ENCODE data around the gene SSTR5.
A peak's percentile ranks its signal among the peaks of the same experiment; 100 is the strongest.

The SSTR5 gene

GRCh38 chr16:1045310-1045992 is 27.1 kb upstream of the SSTR5 start:
- no peak for TF ChIP-seq CTCF (conservative IDR thresholded peaks at IDR 0.05; ENCODE audit: low read depth, low read length)
- no peak overlapping the region for H3K4me3 ChIP-seq (ENCODE audit: low read depth, low read length)
- no peak for DNase-seq (ENCODE audit: low read depth)

- no peak overlapping the region for H3K4me3 ChIP-seq (ENCODE audit: low read depth, low read length)
- DNase-seq (ENCODE audit: low read depth), result no peak
- no peak for TF ChIP-seq CTCF (conservative IDR thresholded peaks at IDR 0.05; ENCODE audit: low read depth, low read length)
Measured at GRCh38 chr16:1045993-1046911, 26.3 kb upstream of the SSTR5 start.

GRCh38 chr16:1047123-1047522 is 25.4 kb upstream of the SSTR5 start:
- TF ChIP-seq CTCF (conservative IDR thresholded peaks at IDR 0.05; ENCODE audit: low read depth, low read length), result no peak
- no peak overlapping the region for H3K4me3 ChIP-seq (ENCODE audit: low read depth, low read length)
- no peak for DNase-seq (ENCODE audit: low read depth)

- no peak overlapping the region for H3K4me3 ChIP-seq (ENCODE audit: low read depth, low read length)
- no peak for TF ChIP-seq CTCF (conservative IDR thresholded peaks at IDR 0.05; ENCODE audit: low read depth, low read length)
- DNase-seq (ENCODE audit: low read depth), result no peak
Measured at GRCh38 chr16:1047801-1048200, 24.7 kb upstream of the SSTR5 start.

GRCh38 chr16:1048442-1049112 is 24.0 kb upstream of the SSTR5 start:
- peak; percentile 54 for DNase-seq (ENCODE audit: low read depth)
- H3K4me3 ChIP-seq (ENCODE audit: low read depth, low read length), result no peak overlapping the region
- TF ChIP-seq CTCF (conservative IDR thresholded peaks at IDR 0.05; ENCODE audit: low read depth, low read length), result no peak

GRCh38 chr16:1049113-1049975 is 23.2 kb upstream of the SSTR5 start:
- no peak overlapping the region for H3K4me3 ChIP-seq (ENCODE audit: low read depth, low read length)
- no peak for DNase-seq (ENCODE audit: low read depth)

More at GRCh38 chr16:1049113-1049975, 23.2 kb upstream of the SSTR5 start:
- no peak for TF ChIP-seq CTCF (conservative IDR thresholded peaks at IDR 0.05; ENCODE audit: low read depth, low read length)

Data from choroid plexus epithelial cell (primary cell).